ENCODE measurements around the gene TREML4.

TREML4 gene

DNA sequence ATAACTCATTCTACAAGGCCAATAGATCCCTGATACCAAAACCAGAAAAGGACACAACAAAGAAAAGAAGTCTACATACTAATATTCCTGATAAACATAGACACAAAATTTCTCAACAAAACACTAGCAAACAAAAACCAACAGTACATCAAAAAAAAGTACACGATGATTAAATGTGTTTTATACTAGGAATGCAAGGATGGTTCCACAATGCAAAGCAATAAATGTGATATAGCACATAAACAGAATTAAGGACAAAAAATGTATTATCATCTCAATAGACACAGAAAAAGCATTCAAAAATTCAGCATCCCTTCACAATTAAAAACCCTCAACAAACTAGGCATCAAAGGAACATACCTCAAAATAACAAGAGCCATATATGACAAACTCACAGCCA is 35.1 kb downstream of the TREML4 start:
- no peak overlapping the region for H3K9ac ChIP-seq (ENCODE audit: low read length)
- H3K4me1 ChIP-seq (ENCODE audit: control insufficient read depth, insufficient read depth, low read length), result no peaks in the 10 kb centered on the region
- no peaks in the 10 kb centered on the region for H3K9me3 ChIP-seq (ENCODE audit: control insufficient read depth, low read length)
- no peaks in the 10 kb centered on the region for H3K27me3 ChIP-seq (ENCODE audit: control insufficient read depth, insufficient read depth, low read length)
- H3K4me3 ChIP-seq (ENCODE audit: low read length), result no peak overlapping the region
- no peaks in the 10 kb centered on the region for H3K36me3 ChIP-seq (ENCODE audit: control insufficient read depth, insufficient read depth, low read length)

DNA sequence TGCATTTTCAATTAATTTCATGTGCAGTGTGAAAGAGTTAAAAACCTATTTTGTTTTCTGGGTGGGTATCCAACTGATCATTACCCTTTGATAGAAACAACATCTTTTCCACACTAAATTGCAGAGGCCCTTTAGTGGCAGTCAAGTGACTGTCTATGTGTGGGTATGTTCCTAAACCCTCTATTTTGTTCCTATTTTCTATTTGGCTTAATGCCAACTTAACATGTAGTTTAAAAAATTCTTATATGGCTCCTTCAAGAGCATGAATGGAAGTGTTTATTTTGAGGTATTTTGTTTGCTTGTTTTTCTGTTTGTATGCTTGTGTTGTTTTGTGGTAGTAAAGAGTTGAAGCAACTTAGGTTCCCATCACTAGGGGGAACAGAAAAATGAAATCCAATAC is 38.4 kb downstream of the TREML4 start:
- Histone ChIP-seq H3K36me3 (ENCODE audit: control insufficient read depth, insufficient read depth, low read length) (no peaks in the 10 kb centered on the region), H3K9me3 (ENCODE audit: control insufficient read depth, low read length) (no peaks in the 10 kb centered on the region), H3K9ac (ENCODE audit: low read length) (no peak overlapping the region), H3K4me3 (ENCODE audit: low read length) (no peak overlapping the region), H3K27me3 (ENCODE audit: control insufficient read depth, insufficient read depth, low read length) (no peaks in the 10 kb centered on the region), H3K4me1 (ENCODE audit: control insufficient read depth, insufficient read depth, low read length) (no peaks in the 10 kb centered on the region)

DNA sequence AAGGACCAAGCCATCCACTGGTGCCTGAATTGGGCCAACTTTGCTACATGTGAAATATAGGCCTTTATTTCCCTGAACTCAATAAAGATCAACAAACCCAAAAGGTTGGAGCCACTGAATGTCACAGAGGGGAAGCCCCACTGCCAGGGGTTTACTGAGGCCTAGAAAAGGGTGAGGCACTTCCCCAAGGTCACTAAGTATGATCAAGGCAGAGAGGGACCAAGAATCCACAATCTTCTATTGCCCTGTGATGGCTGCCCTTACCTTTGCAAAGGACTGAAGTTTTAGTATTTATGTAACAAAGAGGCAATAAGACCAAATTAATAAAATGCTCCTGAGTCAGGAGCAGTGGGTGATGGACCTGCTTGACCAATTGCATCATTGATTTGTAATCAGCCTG is 40.3 kb downstream of the TREML4 start:
- no peak overlapping the region for H3K9ac ChIP-seq (ENCODE audit: low read length)
- H3K27me3 ChIP-seq (ENCODE audit: control insufficient read depth, insufficient read depth, low read length), result no peaks in the 10 kb centered on the region
- no peaks in the 10 kb centered on the region for H3K4me1 ChIP-seq (ENCODE audit: control insufficient read depth, insufficient read depth, low read length)
- H3K36me3 ChIP-seq (ENCODE audit: control insufficient read depth, insufficient read depth, low read length), result no peaks in the 10 kb centered on the region
- H3K4me3 ChIP-seq (ENCODE audit: low read length), result no peak overlapping the region
- no peaks in the 10 kb centered on the region for H3K9me3 ChIP-seq (ENCODE audit: control insufficient read depth, low read length)

DNA sequence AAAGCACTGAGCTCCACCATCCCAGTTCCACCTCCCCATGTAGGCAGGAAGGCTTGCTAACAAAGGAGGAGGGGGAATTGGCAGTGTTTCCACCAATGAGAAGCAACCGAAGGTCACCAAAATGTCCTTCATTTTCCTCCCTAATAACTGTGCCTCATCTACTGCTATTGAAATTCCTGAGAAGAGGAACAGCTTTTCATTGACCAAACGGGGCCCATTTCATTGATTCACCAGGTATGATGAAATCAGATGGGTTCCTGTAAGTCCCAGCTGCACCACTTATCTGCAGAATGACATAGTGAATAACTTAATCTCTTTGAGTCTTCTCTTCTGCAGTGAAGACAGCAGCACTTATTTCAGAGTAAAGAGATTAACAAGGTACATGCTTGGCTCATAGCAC is 41.0 kb downstream of the TREML4 start:
- Histone ChIP-seq H3K9ac (ENCODE audit: low read length) (no peak overlapping the region), H3K4me3 (ENCODE audit: low read length) (no peak overlapping the region), H3K36me3 (ENCODE audit: control insufficient read depth, insufficient read depth, low read length) (no peaks in the 10 kb centered on the region), H3K4me1 (ENCODE audit: control insufficient read depth, insufficient read depth, low read length) (no peaks in the 10 kb centered on the region), H3K9me3 (ENCODE audit: control insufficient read depth, low read length) (no peaks in the 10 kb centered on the region), H3K27me3 (ENCODE audit: control insufficient read depth, insufficient read depth, low read length) (no peaks in the 10 kb centered on the region)

DNA sequence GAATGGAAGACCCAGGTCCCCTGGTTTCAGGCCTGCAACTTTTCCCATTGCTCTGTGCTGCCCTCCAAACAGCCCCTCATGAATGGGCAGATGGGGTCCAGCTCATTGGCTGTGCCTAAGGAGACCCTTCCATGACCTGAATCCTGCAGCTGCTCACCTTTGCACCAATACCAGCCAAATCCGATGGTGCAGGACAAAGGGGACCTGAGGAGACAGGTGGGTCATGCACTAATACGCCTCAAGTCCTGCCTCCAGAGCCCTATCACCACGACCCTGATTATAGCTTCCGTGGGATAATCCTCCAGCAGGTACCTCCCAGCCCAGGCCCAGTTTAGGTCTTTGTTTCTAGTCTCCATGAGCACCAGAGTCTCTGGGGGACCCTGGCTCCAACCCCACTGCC is 41.6 kb downstream of the TREML4 start:
- Histone ChIP-seq H3K36me3 (ENCODE audit: control insufficient read depth, insufficient read depth, low read length) (no peaks in the 10 kb centered on the region), H3K4me1 (ENCODE audit: control insufficient read depth, insufficient read depth, low read length) (no peaks in the 10 kb centered on the region), H3K9me3 (ENCODE audit: control insufficient read depth, low read length) (no peaks in the 10 kb centered on the region), H3K27me3 (ENCODE audit: control insufficient read depth, insufficient read depth, low read length) (no peaks in the 10 kb centered on the region), H3K9ac (ENCODE audit: low read length) (no peak overlapping the region), H3K4me3 (ENCODE audit: low read length) (no peak overlapping the region)

DNA sequence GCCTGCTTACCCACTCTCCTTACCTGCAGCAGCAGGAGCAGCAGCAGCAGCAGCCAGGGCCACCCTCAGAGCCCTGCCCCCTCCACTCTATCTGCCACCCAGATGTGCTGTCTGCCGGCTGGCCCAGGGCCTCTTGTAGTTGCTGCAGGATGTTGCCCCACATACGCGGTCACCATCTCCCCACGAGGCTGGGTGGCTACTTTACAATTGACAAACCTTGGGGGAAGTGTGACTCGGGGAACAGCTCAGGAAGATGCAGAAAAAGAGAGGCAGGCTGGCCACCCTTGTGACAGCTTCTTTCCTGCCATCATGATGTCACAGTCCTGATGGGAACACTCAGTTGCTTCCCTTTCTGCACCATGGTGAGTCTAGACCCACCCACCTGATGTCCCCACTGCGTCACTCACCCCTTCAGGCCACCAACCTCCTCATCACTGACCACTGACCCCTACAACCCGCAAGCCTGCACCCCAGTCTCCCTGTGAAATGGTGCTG is 43.8 kb downstream of the TREML4 start:
- no peaks in the 10 kb centered on the region for H3K9me3 ChIP-seq (ENCODE audit: control insufficient read depth, low read length)
- H3K36me3 ChIP-seq (ENCODE audit: control insufficient read depth, insufficient read depth, low read length), result no peaks in the 10 kb centered on the region
- H3K9ac ChIP-seq (ENCODE audit: low read length), result no peak overlapping the region
- no peaks in the 10 kb centered on the region for H3K27me3 ChIP-seq (ENCODE audit: control insufficient read depth, insufficient read depth, low read length)
- no peak overlapping the region for H3K4me3 ChIP-seq (ENCODE audit: low read length)
- H3K4me1 ChIP-seq (ENCODE audit: control insufficient read depth, insufficient read depth, low read length), result no peaks in the 10 kb centered on the region

DNA sequence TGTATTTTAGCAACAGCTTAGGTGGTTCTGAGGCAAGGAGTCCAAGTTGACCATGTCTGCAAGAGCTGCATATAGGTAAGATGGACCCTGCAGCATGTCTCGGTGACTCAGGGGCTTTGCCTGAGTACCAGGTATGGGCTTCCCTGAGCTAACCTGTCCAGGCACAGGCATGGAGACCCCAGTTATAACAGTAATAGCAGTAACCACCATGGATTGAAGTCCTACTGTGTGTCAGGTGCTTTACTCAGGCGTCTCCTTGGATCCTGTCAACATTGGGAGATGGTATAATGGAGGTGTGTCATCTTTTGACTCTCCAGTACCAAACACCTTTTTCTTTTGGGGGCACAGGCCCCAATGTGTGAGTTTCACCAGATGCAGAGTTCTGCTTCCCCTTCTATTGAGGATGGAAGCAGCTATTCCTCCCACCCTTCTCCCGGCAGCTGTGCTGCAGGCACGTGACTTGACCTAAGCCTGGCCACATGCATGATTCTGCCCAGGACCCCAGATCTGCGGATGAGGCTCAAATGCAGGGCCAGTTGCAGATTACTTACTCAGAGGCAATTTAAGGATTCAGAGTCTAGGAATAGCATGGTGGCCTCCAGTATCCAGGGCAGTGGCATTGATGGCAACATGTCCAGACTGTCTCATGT is 44.6 kb downstream of the TREML4 start:
- Histone ChIP-seq H3K4me1 (ENCODE audit: control insufficient read depth, insufficient read depth, low read length) (no peaks in the 10 kb centered on the region), H3K4me3 (ENCODE audit: low read length) (no peak overlapping the region), H3K36me3 (ENCODE audit: control insufficient read depth, insufficient read depth, low read length) (no peaks in the 10 kb centered on the region), H3K27me3 (ENCODE audit: control insufficient read depth, insufficient read depth, low read length) (no peaks in the 10 kb centered on the region), H3K9ac (ENCODE audit: low read length) (no peak overlapping the region), H3K9me3 (ENCODE audit: control insufficient read depth, low read length) (no peaks in the 10 kb centered on the region)

DNA sequence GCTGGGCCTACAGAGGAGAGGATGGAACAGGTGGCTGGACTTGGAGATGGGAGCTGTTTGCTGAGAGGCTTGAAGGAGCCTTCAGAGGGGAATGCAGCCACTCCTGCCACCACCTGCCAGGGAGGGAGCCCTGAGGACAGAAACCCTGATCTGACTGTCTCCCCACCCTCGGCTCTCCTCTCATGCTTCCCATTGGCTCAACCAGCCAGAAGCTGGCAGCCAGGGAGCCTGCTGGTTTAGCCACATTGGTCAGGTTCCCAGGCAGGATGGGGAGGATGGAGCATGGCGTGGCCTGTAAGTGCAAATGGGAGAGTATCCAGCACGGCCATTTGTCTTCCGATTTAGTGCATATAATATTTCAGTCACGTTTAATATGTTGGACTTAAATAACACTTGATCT is 45.6 kb downstream of the TREML4 start:
- no peak overlapping the region for H3K9ac ChIP-seq (ENCODE audit: low read length)
- no peaks in the 10 kb centered on the region for H3K36me3 ChIP-seq (ENCODE audit: control insufficient read depth, insufficient read depth, low read length)
- H3K27me3 ChIP-seq (ENCODE audit: control insufficient read depth, insufficient read depth, low read length), result no peaks in the 10 kb centered on the region
- H3K4me3 ChIP-seq (ENCODE audit: low read length), result no peak overlapping the region
- no peaks in the 10 kb centered on the region for H3K4me1 ChIP-seq (ENCODE audit: control insufficient read depth, insufficient read depth, low read length)
- H3K9me3 ChIP-seq (ENCODE audit: control insufficient read depth, low read length), result no peaks in the 10 kb centered on the region

DNA sequence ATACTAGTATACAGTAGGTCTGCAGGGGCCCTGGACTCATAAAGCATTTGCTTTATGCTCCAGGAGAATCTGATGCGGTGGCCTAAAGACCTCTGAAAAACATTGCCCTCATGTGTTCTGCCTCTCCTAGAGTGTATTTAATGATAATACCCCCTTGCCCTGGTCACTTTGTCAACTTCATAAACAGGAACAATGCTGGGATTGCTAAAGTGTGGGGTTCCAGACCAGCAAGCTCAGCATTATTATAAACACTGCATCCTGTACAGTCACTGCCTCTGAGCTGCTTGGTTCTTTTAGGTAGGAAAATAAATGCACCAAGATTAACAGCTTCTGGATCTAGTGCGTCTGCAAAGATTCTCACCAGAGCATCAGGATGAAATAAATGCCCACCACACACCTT is 46.1 kb downstream of the TREML4 start:
- Histone ChIP-seq H3K4me3 (ENCODE audit: low read length) (no peak overlapping the region), H3K4me1 (ENCODE audit: control insufficient read depth, insufficient read depth, low read length) (no peaks in the 10 kb centered on the region), H3K9me3 (ENCODE audit: control insufficient read depth, low read length) (no peaks in the 10 kb centered on the region), H3K9ac (ENCODE audit: low read length) (no peak overlapping the region), H3K36me3 (ENCODE audit: control insufficient read depth, insufficient read depth, low read length) (no peaks in the 10 kb centered on the region), H3K27me3 (ENCODE audit: control insufficient read depth, insufficient read depth, low read length) (no peaks in the 10 kb centered on the region)

DNA sequence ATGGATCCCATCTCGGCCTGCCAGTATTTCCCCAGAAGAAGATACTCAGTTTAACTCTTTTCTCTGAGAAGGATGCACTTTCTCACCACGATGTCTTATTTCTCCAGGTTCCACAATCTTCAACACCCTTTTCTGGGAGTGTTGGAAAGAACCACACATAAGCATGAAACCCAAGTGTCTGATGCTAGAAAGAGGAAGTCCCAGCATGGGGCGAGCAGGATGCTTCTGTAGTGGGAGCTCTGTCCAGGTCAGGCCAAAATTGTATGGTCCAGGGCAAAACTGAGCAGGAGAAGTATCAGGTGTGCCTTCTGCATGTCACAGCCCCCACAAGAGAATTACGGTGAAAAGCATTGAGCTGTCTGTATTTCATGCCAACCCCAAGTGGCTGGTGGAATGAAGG is 47.3 kb downstream of the TREML4 start:
- no peak overlapping the region for H3K9ac ChIP-seq (ENCODE audit: low read length)
- no peaks in the 10 kb centered on the region for H3K36me3 ChIP-seq (ENCODE audit: control insufficient read depth, insufficient read depth, low read length)
- H3K4me3 ChIP-seq (ENCODE audit: low read length), result no peak overlapping the region
- H3K9me3 ChIP-seq (ENCODE audit: control insufficient read depth, low read length), result no peaks in the 10 kb centered on the region
- no peaks in the 10 kb centered on the region for H3K4me1 ChIP-seq (ENCODE audit: control insufficient read depth, insufficient read depth, low read length)
- no peaks in the 10 kb centered on the region for H3K27me3 ChIP-seq (ENCODE audit: control insufficient read depth, insufficient read depth, low read length)

DNA sequence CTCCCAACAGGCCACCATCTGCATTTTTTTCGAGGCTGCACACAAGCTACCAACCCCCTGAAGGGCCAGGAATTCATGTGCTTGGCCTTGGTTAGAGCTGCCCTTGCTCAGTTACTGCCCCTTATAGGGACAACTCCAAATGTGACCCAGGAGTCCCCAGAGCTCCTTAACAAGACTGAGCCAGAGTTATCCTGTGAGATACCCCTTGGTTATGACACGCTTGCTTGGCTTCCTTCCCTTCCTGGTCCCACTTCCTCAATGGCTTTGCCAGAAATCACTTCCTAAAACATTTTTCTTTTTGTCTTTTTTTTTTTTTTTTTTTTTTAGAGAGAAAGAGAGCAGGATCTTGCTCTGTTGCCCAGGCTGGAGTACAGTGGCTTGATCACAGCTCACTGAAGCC is 49.5 kb downstream of the TREML4 start:
- H3K9ac ChIP-seq (ENCODE audit: low read length), result no peak overlapping the region
- H3K4me3 ChIP-seq (ENCODE audit: low read length), result no peak overlapping the region
- H3K9me3 ChIP-seq (ENCODE audit: control insufficient read depth, low read length), result no peaks in the 10 kb centered on the region
- no peaks in the 10 kb centered on the region for H3K4me1 ChIP-seq (ENCODE audit: control insufficient read depth, insufficient read depth, low read length)
- no peaks in the 10 kb centered on the region for H3K36me3 ChIP-seq (ENCODE audit: control insufficient read depth, insufficient read depth, low read length)
- H3K27me3 ChIP-seq (ENCODE audit: control insufficient read depth, insufficient read depth, low read length), result no peaks in the 10 kb centered on the region

DNA sequence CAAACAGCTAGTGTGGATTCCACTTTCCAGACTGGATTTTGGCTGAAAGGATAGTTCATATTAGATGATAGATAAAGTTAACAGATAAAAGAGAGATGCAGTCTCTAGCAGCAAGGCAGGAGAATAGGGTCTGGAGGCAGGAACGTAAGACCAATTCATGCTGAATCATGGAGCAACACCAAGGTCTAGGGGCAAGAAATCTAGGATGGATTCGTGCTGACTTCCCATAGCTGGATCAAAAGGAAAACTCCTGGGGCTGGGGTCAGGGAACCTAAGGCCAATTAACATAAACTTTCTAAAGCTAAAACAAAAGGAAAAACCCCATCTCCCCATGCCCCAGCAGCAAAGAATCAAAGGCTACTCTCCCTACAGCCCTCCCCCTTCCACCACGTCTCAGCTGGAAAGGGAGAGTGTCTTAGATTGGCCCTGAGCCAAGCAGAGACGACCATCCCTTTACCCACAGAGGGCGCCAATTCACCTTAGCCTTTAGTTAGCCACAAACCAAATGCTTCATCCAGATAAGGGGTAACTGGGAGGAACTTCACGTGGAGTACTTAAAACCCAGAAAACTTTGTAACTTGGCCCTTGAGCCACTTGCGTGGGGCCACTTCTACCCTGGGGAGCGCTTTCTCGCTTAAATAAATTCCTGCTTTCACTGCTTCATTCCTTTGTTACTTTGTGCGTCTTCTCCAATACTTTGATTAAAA is 50.7 kb downstream of the TREML4 start:
- H3K4me1 ChIP-seq (ENCODE audit: control insufficient read depth, insufficient read depth, low read length), result no peaks in the 10 kb centered on the region
- no peaks in the 10 kb centered on the region for H3K27me3 ChIP-seq (ENCODE audit: control insufficient read depth, insufficient read depth, low read length)
- no peak overlapping the region for H3K4me3 ChIP-seq (ENCODE audit: low read length)
- no peaks in the 10 kb centered on the region for H3K36me3 ChIP-seq (ENCODE audit: control insufficient read depth, insufficient read depth, low read length)
- H3K9me3 ChIP-seq (ENCODE audit: control insufficient read depth, low read length), result no peaks in the 10 kb centered on the region
- H3K9ac ChIP-seq (ENCODE audit: low read length), result no peak overlapping the region

All from mucosa of stomach (tissue), 1 donor.